Measurements from ENCODE around the gene MSANTD2. TPM values are rescaled to one million over a fixed set of nuclear protein-coding genes. Genes with fewer than 3 reads are reported as not detected.

MSANTD2 gene
- total and polyA plus RNA-seq, 2 donors, result 7.7 to 22.2 TPM

DNA sequence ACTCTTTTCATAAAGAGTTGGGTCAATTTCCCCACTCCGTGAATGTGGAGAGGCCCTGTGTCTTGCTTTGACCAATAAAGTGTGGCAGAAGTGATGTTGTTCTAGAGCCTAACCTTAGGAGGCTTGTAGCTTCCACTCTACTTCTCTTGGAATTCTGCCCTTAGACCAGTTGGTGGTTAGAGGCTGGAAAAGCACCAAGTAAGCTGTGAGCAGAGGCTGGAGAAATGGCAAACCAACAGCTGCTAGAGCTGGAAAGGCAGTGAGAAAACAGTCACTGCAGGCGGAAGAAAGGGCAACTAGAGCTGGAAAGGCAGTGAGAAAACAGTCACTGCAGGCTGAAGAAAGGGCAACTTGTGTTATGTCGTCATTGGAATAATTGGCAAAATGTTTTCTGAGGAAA, 29.8 kb upstream of the MSANTD2 start:
- Histone ChIP-seq H3K9me3 (ENCODE audit: control insufficient read depth in 2 of 2, insufficient read depth in 1 of 2, low read length in 1 of 2) (no peaks in the 10 kb centered on the region), H3K4me3 (ENCODE audit: low read length in 2 of 2) (no peak overlapping the region), H3K4me1 (ENCODE audit: control insufficient read depth in 2 of 2, insufficient read depth in 2 of 2, low read length in 2 of 2) (no peaks in the 10 kb centered on the region), H3K36me3 (ENCODE audit: control insufficient read depth in 2 of 2, insufficient read depth in 2 of 2, low read length in 1 of 2) (no peaks in the 10 kb centered on the region), H3K27ac (ENCODE audit: low read depth in 1 of 2, low read length in 1 of 2) (no peak overlapping the region), H3K27me3 (ENCODE audit: control insufficient read depth in 2 of 2, insufficient read depth in 1 of 2, low read length in 1 of 2) (peaks cover 0 to 7% of the 10 kb centered on the region in 2 donors)
- DNase-seq (ENCODE audit: low read depth in 6 of 9, low spot score in 9 of 9), result no peak
- 94% methylated on average over 3 of the region's 3 CpGs for WGBS

DNA sequence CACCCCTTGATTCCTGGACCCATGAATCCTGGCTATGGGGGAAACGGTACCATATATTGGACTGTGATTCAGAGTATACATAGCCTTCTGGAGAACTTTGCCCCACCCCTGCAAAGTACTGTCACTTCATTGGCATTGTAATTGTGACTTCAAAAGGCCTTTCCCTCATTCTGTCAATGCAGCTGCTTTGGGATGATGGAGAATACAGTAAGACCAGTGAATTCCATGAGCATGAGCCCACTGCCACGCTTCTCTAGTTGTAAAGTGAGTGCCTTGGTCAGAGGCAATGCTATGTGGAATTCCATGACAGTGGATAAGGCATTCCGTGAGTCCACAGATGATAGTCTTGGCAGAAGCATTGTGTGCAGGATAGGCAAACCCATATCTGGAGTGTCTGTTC, 25.7 kb upstream of the MSANTD2 start:
- Histone ChIP-seq H3K4me3 (ENCODE audit: low read length in 2 of 2) (no peak overlapping the region), H3K4me1 (ENCODE audit: control insufficient read depth in 2 of 2, insufficient read depth in 2 of 2, low read length in 2 of 2) (no peaks in the 10 kb centered on the region), H3K27ac (ENCODE audit: low read depth in 1 of 2, low read length in 1 of 2) (no peak overlapping the region), H3K9me3 (ENCODE audit: control insufficient read depth in 2 of 2, insufficient read depth in 1 of 2, low read length in 1 of 2) (no peaks in the 10 kb centered on the region), H3K36me3 (ENCODE audit: control insufficient read depth in 2 of 2, insufficient read depth in 2 of 2, low read length in 1 of 2) (no peaks in the 10 kb centered on the region), H3K27me3 (ENCODE audit: control insufficient read depth in 2 of 2, insufficient read depth in 1 of 2, low read length in 1 of 2) (peaks cover 0 to 16% of the 10 kb centered on the region in 2 donors)
- 71% methylated on average over 3 of the region's 3 CpGs for WGBS
- no peak for DNase-seq (ENCODE audit: low read depth in 6 of 9, low spot score in 9 of 9)

DNA sequence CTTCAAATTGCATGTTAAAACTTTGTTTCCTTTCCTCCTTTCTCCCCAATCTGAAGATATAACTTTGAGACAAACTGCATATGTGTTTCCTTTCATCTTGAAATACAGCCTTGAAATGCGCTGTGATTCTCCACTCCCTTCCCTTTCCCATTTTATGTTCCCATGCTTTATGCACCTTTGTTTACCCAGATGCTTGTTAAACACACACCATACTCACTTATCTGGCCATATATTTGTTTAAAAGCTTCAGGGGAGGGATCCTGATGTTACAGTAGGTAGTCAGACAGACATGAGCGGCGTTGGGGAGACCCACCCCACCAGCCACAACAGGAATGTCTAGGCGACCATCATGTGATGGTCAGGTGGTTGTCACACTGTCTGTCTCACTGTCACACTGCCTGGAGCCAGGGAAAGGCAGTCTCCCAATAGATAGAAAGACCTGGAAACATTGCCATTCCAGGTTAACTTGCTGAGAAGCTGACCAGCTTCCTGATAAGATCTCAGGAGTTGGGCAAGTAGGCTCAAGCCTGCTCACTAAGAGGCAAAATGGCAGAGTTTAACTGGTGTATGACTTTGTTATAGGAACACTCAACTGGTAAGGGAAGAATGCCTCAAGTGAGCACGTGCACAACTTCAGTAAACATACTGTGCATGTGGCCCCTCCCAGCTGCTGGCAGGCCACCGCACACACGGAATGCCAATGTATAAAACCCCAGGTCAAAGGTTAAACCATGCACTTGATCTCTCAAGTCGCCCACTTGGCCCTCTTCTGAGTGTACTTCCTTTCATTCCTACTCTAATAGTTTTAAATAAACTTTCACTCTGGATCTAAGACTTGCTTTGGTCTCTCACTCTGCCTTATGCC, 23.5 kb upstream of the MSANTD2 start:
- 84% methylated on average over 8 of the region's 8 CpGs for WGBS
- no peaks in the 10 kb centered on the region for H3K9me3 ChIP-seq (ENCODE audit: control insufficient read depth in 2 of 2, insufficient read depth in 1 of 2, low read length in 1 of 2)
- no peak for DNase-seq (ENCODE audit: low read depth in 6 of 9, low spot score in 9 of 9)
- H3K4me3 ChIP-seq (ENCODE audit: low read length in 2 of 2), result no peak overlapping the region
- no peaks in the 10 kb centered on the region for H3K4me1 ChIP-seq (ENCODE audit: control insufficient read depth in 2 of 2, insufficient read depth in 2 of 2, low read length in 2 of 2)
- H3K27me3 ChIP-seq (ENCODE audit: control insufficient read depth in 2 of 2, insufficient read depth in 1 of 2, low read length in 1 of 2), result peaks cover 0 to 13% of the 10 kb centered on the region in 2 donors
- H3K27ac ChIP-seq (ENCODE audit: low read depth in 1 of 2, low read length in 1 of 2), result no peak overlapping the region
- no peaks in the 10 kb centered on the region for H3K36me3 ChIP-seq (ENCODE audit: control insufficient read depth in 2 of 2, insufficient read depth in 2 of 2, low read length in 1 of 2)

DNA sequence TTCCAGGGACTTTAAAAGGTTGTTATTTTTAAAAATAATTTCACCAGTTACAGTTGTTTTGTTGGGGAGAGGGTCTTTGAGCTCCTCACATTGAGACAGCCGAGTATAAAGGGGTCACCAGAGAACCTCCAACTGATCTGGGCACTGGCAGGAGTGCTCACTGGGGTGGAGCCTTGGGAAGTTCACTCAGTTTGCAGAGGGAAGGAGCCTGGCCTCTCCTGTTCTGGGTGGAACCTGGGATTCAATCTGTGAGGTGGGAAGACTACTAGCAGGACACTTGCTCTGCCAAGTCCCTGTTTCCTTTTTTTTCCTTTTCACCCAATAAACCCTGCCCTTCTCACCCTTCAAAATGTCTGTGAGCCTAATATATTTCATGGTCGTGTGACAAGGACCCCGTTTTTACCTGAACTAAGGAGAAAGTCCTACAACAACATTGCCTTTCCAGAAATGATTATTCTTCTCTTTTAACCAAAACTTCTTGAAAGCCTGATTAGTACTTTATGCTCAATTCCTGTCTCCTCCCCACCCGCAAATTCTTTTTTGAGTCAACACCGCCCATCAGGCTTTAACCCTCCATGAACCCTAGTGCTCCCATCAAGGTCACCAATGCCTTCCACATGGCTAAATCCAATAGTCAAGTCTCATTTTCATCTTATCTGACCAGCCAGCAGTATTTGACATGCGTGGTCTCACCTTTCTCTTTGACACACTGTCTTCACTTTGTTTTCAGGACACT, 22.0 kb upstream of the MSANTD2 start:
- 89% methylated on average over 6 of the region's 6 CpGs for WGBS
- no peak for DNase-seq (ENCODE audit: low read depth in 6 of 9, low spot score in 9 of 9)
- Histone ChIP-seq H3K4me1 (ENCODE audit: control insufficient read depth in 2 of 2, insufficient read depth in 2 of 2, low read length in 2 of 2) (no peaks in the 10 kb centered on the region), H3K27me3 (ENCODE audit: control insufficient read depth in 2 of 2, insufficient read depth in 1 of 2, low read length in 1 of 2) (peaks cover 0 to 18% of the 10 kb centered on the region in 2 donors), H3K36me3 (ENCODE audit: control insufficient read depth in 2 of 2, insufficient read depth in 2 of 2, low read length in 1 of 2) (no peaks in the 10 kb centered on the region), H3K4me3 (ENCODE audit: low read length in 2 of 2) (no peak overlapping the region), H3K9me3 (ENCODE audit: control insufficient read depth in 2 of 2, insufficient read depth in 1 of 2, low read length in 1 of 2) (no peaks in the 10 kb centered on the region), H3K27ac (ENCODE audit: low read depth in 1 of 2, low read length in 1 of 2) (no peak overlapping the region)

DNA sequence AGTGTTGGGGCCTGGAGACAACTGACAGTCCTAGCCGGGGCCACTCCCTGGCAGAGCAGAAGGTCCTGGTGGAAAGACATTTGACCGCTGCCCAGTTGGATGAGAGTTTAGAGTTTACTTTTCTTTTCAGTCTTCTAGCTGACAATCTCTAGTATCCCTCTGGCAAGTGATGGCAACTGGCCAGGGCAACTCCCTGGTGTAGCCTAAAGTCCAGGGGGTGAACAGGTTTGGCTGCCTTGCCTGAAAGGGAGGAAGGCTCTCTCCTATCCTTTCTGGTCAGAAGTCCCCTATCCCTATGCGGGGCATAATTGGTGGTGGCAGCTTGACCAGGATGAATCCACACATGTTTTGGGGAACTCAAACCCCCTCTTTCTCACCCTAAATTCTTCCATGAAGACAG, 16.8 kb upstream of the MSANTD2 start:
- Histone ChIP-seq H3K27me3 (ENCODE audit: control insufficient read depth in 2 of 2, insufficient read depth in 1 of 2, low read length in 1 of 2) (peaks cover 0 to 16% of the 10 kb centered on the region in 2 donors), H3K9me3 (ENCODE audit: control insufficient read depth in 2 of 2, insufficient read depth in 1 of 2, low read length in 1 of 2) (no peaks in the 10 kb centered on the region), H3K27ac (ENCODE audit: low read depth in 1 of 2, low read length in 1 of 2) (no peak overlapping the region), H3K4me3 (ENCODE audit: low read length in 2 of 2) (no peak overlapping the region), H3K36me3 (ENCODE audit: control insufficient read depth in 2 of 2, insufficient read depth in 2 of 2, low read length in 1 of 2) (no peaks in the 10 kb centered on the region), H3K4me1 (ENCODE audit: control insufficient read depth in 2 of 2, insufficient read depth in 2 of 2, low read length in 2 of 2) (no peaks in the 10 kb centered on the region)
- DNase-seq (ENCODE audit: low read depth in 6 of 9, low spot score in 9 of 9), result no peak
- 96% methylated on average over 3 of the region's 3 CpGs for WGBS

DNA sequence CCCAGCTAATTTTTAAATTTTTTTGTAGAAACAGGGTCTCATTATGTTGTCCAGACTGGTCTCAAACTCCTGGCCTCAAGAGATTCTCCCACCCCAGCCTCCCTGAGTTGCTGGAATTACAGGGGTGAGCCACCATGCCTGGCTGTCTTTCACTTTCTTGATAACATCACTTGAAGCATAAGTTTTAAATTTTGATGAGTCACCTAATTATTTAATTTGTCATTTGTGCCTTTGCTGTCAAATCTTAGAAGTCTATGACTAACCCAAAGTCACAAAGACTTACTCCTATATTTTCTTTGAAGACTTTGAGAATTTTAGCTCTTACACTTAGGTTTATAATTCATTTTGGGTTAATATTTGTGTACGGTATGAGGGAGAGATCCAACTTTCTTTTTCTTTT, 14.5 kb upstream of the MSANTD2 start:
- Histone ChIP-seq H3K4me1 (ENCODE audit: control insufficient read depth in 2 of 2, insufficient read depth in 2 of 2, low read length in 2 of 2) (no peaks in the 10 kb centered on the region), H3K4me3 (ENCODE audit: low read length in 2 of 2) (no peak overlapping the region), H3K27me3 (ENCODE audit: control insufficient read depth in 2 of 2, insufficient read depth in 1 of 2, low read length in 1 of 2) (peaks cover 0 to 10% of the 10 kb centered on the region in 2 donors), H3K9me3 (ENCODE audit: control insufficient read depth in 2 of 2, insufficient read depth in 1 of 2, low read length in 1 of 2) (no peaks in the 10 kb centered on the region), H3K36me3 (ENCODE audit: control insufficient read depth in 2 of 2, insufficient read depth in 2 of 2, low read length in 1 of 2) (no peaks in the 10 kb centered on the region), H3K27ac (ENCODE audit: low read depth in 1 of 2, low read length in 1 of 2) (no peak overlapping the region)
- DNase-seq (ENCODE audit: low read depth in 6 of 9, low spot score in 9 of 9), result no peak
- WGBS, result 96% methylated on average over 1 of the region's 1 CpG

DNA sequence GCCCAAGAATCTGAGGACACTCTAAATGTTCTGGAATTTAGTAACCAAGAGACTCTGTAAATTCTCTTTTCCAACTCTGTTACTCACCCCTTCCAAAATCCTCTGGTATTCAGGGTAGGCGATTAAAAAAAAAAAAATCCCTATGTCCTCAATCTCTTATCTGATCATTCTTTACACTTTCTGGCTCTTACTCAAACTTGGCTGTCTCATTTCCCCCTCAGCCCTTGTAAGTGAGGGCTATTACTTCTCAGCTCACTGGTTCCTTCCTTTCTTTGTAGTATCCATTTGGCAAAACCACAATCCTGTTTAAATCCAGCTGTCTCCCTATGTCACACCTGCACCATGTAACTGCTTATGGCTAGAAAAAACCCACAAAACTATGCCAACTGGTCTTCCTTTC, 12.7 kb upstream of the MSANTD2 start:
- Histone ChIP-seq H3K27me3 (ENCODE audit: control insufficient read depth in 2 of 2, insufficient read depth in 1 of 2, low read length in 1 of 2) (peaks cover 0 to 10% of the 10 kb centered on the region in 2 donors), H3K27ac (ENCODE audit: low read depth in 1 of 2, low read length in 1 of 2) (no peak overlapping the region), H3K4me3 (ENCODE audit: low read length in 2 of 2) (no peak overlapping the region), H3K9me3 (ENCODE audit: control insufficient read depth in 2 of 2, insufficient read depth in 1 of 2, low read length in 1 of 2) (no peaks in the 10 kb centered on the region), H3K36me3 (ENCODE audit: control insufficient read depth in 2 of 2, insufficient read depth in 2 of 2, low read length in 1 of 2) (no peaks in the 10 kb centered on the region), H3K4me1 (ENCODE audit: control insufficient read depth in 2 of 2, insufficient read depth in 2 of 2, low read length in 2 of 2) (no peaks in the 10 kb centered on the region)
- WGBS, result 12% methylated on average over 1 of the region's 1 CpG
- no peak for DNase-seq (ENCODE audit: low read depth in 6 of 9, low spot score in 9 of 9)

DNA sequence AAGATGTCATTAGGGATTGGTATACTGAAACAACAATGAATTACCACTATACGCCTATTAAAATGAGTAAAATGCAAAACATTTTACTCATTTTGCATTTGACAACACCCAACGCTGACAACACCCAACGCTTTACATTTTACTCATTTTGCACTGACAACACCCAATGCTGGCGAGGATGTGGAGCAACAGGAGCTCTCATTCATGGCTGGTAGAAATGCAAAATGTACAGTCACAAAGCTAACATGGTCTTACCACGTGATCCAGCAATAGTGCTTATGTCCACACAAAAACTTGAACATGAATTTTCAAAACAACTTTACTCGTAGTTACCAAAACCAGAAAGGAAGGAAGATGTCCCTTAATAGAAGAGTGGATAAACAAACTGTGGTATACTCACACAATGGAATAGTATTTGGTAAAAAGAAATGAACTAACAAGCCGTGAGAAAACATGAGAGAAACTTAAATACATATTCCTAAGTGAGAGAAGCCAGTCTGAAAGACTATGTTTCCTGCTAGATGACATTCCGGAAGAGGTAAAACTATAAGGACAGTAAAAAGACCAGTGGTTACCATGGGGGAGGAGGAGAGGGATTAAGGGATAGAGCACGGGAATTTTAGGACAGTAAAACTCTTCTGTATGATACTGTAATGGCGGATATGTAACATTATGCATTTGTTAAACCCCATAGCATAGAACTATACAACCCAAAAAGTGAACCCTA, 11.4 kb upstream of the MSANTD2 start:
- H3K36me3 ChIP-seq (ENCODE audit: control insufficient read depth in 2 of 2, insufficient read depth in 2 of 2, low read length in 1 of 2), result no peaks in the 10 kb centered on the region
- whole genome bisulfite sequencing, result 90% methylated on average over 10 of the region's 10 CpGs
- H3K4me3 ChIP-seq (ENCODE audit: low read length in 2 of 2), result no peak overlapping the region

More for the DNA sequence above, 11.4 kb upstream of the MSANTD2 start:
- H3K27me3 ChIP-seq (ENCODE audit: control insufficient read depth in 2 of 2, insufficient read depth in 1 of 2, low read length in 1 of 2), result peaks cover 0 to 3% of the 10 kb centered on the region in 2 donors
- no peak for DNase-seq (ENCODE audit: low read depth in 6 of 9, low spot score in 9 of 9)
- H3K4me1 ChIP-seq (ENCODE audit: control insufficient read depth in 2 of 2, insufficient read depth in 2 of 2, low read length in 2 of 2), result no peaks in the 10 kb centered on the region
- H3K27ac ChIP-seq (ENCODE audit: low read depth in 1 of 2, low read length in 1 of 2), result no peak overlapping the region
- no peaks in the 10 kb centered on the region for H3K9me3 ChIP-seq (ENCODE audit: control insufficient read depth in 2 of 2, insufficient read depth in 1 of 2, low read length in 1 of 2)

Measured in thymus (tissue), 11 donors.